LNCaP clone FGC (cell line): ENCODE results near the gene ADGRB2.

ENCODE experiments used
- DNase-seq: peaks from one replicate; pipeline ENCODE4 v3.0.0-alpha.2; 2011; ENCODE audit warnings: low read depth
- H3K4me3 ChIP-seq: 2 replicates; pipeline ENCODE4 v1.5.1; 2011; ENCODE audit warnings: mild to moderate bottlenecking, low read depth, low read length, control low read depth
- TF ChIP-seq, protein P1 (sequence below): IDR thresholded peaks from 2 replicates; pipeline ENCODE4 v1.5.1; 2012; ENCODE audit warnings: mild to moderate bottlenecking; ENCODE audit not compliant: control insufficient read depth, insufficient read depth; ENCODE audit errors: extremely low read depth

Gene ADGRB2

DNA sequence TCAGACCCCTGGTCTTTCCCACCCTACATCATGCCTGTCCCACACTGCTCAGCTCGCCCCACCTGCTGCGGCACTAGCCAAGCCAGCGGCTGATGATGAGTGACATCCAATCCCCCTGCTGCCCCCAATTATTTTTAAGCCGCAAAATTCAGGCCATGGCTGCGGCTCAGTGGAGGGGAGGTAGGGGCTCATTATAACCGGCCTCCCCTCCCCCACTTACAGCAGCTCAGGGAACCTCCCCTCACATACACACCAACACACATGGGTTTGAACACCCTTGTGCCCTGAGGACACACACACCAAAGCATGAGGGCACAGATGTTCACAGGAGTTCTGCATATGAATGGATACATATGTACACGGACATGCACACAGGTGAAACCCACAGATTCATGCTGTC is 5.3 kb downstream of the ADGRB2 start:
- DNase-seq = no peak

DNA sequence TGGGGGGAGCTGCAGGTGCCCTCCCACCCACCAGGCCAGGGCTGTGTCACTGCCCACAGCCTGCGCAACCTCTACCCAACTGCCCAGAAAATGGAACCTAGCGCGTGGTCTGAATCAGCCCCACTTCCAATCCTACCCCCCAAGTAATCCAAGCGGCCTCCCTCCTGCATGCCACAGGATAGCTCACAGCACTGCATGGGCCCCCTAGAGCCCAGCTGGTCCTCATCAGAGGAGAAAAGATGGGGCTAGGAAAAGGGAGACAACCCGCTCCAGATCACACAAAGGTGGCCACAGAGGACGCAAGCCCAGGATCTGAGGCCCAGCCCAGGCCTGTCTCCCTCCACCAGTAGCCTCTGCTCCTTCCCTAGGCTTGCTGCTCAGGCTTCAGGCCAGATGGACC is 6.2 kb downstream of the ADGRB2 start:
- H3K4me3 ChIP-seq = no peak overlapping the region
- DNase-seq = no peak

More for the DNA sequence above, 5.3 kb downstream of the ADGRB2 start:
- no peak overlapping the region for H3K4me3 ChIP-seq
- TF ChIP-seq, protein P1, sequence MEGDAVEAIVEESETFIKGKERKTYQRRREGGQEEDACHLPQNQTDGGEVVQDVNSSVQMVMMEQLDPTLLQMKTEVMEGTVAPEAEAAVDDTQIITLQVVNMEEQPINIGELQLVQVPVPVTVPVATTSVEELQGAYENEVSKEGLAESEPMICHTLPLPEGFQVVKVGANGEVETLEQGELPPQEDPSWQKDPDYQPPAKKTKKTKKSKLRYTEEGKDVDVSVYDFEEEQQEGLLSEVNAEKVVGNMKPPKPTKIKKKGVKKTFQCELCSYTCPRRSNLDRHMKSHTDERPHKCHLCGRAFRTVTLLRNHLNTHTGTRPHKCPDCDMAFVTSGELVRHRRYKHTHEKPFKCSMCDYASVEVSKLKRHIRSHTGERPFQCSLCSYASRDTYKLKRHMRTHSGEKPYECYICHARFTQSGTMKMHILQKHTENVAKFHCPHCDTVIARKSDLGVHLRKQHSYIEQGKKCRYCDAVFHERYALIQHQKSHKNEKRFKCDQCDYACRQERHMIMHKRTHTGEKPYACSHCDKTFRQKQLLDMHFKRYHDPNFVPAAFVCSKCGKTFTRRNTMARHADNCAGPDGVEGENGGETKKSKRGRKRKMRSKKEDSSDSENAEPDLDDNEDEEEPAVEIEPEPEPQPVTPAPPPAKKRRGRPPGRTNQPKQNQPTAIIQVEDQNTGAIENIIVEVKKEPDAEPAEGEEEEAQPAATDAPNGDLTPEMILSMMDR = no peak

DNA sequence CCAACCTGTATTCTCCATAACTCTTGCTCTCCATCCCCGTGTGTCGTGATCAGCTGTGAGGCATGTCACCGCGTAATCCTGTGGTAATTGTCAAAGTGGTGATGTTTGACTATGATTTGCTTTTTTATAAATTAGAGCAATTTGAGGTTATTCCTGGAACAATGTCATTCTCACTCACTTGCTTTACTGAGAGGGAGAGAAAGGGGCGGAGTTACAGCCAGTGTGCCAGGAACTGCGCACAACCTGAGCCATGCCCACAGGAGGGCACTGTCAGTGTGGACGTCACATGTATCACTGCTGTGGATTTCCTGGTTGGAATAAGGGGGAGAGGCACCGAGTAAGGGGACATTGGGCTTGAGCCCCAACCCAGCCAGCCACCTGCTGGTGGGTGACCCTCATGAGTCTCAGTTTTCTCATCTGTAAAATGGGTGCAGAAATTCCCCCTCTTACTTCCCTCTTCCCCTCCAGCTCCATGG is 6.9 kb downstream of the ADGRB2 start:
- TF ChIP-seq, protein P1 = no peak
- H3K4me3 ChIP-seq = no peak overlapping the region
- DNase-seq = no peak

More for the DNA sequence above, 6.2 kb downstream of the ADGRB2 start:
- TF ChIP-seq, protein P1 = no peak

DNA sequence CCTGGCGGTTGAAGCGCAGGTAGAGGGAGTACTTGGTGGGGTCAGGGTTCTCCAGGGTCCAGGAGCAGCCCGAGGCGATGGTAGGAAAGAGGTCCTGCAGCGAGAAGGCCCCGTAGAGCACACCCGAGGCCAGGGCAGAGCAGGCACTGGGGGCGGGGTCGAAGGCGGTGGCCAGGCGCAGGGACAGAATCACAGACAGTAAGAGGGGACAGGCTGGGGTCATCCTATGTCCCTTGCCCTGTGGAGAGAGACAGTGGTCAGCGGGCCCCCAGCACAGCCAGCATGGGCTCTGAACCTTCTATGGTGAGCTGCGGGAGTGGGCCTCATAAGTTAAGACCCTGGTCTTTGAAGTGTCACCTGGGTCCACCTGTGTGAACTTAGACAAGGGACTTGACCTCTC is 7.6 kb downstream of the ADGRB2 start:
- H3K4me3 ChIP-seq = no peak overlapping the region
- TF ChIP-seq, protein P1 = no peak
- no peak for DNase-seq

DNA sequence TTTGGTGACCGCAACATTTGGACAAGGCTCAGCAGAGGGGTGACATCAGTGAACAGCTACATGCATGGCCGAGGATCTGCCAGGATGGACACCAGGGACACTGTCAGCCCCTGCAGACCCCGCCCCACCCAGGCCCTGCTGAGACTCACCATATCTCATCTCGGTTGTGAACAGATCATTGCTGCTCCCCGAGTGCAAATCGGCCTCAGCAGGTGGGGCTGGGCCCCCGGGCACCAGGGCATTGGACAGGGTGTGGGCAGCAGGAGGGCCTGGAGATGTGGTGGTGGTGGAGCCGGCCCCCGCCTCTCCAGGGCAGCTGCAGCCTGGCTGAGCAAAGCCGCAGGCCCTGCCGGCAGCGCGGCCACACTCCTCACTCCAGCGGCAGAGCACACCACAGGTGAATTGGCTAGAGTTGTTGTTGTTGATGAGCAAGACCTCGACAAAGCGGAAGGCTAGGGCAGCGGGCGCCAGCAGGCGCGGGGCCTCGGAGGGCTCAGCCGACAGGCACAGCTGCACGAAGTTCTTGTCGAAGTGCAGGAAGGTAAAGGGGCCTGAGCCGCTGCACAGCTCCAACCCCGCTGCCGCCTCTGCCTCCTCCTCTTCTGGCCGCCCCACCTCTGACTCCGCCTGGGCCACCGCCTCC is 8.2 kb downstream of the ADGRB2 start:
- DNase-seq = no peak
- TF ChIP-seq, protein P1 = no peak
- H3K4me3 ChIP-seq = no peak overlapping the region

DNA sequence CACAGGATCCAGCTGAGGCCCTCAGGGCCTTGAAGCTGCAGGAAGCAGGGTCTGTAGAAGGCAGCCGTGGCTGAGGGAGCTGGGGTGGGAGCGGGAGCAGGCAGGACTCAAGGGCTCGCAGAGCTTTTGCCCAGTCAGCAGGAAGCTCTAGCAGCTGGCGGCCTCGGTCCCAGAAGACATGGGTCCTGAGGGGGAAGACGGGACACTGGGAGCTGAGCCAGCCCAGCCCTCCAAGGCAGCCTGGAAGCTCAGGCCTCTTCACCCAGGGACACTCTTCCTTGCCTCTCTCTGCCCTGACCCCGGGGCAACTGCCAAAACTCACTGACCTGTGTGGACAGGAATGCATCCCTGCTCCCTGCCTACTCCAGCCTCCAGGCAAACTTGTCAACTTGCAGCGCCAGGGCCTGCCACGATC is 8.9 kb downstream of the ADGRB2 start:
- no peak overlapping the region for H3K4me3 ChIP-seq
- DNase-seq = no peak
- TF ChIP-seq, protein P1 = no peak

DNA sequence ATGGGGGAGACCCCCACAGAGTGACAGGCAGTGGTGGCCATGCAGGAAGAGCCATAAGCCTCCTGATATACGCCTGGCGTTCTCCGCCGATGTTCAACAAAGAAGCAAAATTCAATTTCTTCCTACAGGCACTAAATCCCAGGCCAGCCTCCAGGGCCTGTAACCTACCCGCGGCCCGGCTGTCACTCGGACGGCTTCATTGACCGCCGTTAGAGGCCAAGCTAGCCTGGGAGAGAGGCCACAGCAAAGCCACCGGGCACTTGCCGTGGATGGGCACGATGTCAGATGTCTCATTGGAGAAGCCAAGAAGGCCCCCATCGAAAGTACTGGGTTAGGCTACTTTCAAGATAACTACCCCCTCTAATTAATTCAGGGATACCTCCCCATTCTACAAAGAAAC is 9.7 kb downstream of the ADGRB2 start:
- DNase-seq = no peak
- TF ChIP-seq, protein P1 = no peak
- H3K4me3 ChIP-seq = no peak overlapping the region
